ENCODE results near the gene DRD4. TPM values are rescaled to one million over a fixed set of nuclear protein-coding genes. Genes with fewer than 3 reads are reported as not detected.

Gene DRD4
- 0.34 and 0.44 TPM in 2 replicates for total RNA-seq

DNA sequence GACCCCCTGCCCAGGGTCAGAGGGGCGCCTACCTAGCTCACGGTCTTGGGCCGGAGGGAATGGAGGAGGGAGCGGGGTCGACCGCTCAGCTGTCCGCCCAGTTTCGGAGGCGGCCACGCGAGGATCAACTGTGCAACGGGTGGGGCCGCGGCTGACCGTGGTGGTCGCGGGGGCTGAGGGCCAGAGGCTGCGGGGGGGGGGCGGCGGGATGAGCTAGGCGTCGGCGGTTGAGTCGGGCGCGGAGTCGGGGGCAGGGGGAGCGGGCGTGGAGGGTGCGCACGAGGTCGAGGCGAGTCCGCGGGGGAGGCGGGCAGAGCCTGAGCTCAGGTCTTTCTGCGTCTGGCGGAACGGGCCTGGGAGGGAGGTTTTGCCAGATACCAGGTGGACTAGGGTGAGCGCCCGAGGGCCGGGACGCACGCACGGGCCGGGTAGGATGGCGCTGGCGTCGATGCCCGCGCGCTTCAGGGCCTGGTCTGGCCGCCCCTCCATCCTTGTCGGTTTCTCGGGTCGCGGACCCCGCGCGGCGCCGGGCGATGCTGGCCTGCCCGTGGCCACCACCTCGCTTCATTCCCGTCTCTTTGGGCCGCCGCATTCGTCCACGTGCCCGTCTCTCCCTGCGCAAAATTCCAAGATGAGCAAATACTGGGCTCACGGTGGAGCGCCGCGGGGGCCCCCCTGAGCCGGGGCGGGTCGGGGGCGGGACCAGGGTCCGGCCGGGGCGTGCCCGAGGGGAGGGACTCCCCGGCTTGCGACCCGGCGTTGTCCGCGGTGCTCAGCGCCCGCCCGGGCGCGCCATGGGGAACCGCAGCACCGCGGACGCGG is at the start of gene DRD4:
Gene DRD4 (plus strand): TSS at position 759 of the 822 bp plus-strand sequence. CDS start 36 bp downstream, at position 795.
- intact Hi-C loops (cut with micrococcal nuclease), result no loop called here

DNA sequence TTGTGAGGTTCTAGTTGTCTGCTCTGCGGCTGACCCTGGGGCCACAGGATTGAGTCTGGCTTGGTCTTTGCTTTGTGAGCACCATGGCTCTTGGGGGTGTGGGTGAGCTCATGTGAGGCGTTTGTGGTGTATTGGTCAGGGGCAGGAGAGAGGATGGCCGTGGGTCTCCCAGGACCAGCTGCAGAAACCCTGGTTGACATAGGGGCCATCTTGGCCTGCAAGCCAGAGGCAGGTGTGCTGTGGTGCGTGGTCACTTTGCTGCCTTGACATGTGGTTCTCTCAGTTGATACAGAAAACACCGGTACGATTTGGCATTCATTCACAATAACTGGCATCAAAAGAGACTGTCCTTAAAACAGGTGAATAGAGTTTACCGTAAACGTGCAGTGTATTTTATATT is 49.5 kb upstream of the DRD4 start:
- intact Hi-C loops (cut with micrococcal nuclease), result no loop called here

DNA sequence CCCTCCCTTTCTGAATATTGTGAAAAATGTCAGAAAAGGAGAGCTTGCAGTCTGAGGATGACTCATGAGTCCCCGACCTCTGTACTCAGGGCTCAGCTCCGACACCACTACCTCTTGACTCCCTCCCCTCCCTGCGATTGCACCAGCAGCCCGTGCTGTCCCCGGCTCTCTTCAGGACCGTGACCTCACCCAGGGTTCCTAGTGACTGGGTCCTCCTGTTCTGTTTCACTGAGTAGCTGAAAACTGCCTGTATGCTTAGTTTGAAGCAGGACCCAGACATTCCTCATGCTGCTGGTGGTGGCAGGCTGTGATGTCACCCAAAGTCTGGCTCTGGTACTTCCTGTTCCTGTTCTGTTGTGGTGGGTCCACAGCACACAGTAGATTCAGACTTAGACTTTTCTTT is 49.1 kb upstream of the DRD4 start:
- intact Hi-C loops (cut with micrococcal nuclease), result loop anchor here (1.0 to 2.0 kb wide), 3 partner anchors 12 to 28 kb away; partner anchors contain the start of genes LMNTD2, PHRF1 and RASSF7

DNA sequence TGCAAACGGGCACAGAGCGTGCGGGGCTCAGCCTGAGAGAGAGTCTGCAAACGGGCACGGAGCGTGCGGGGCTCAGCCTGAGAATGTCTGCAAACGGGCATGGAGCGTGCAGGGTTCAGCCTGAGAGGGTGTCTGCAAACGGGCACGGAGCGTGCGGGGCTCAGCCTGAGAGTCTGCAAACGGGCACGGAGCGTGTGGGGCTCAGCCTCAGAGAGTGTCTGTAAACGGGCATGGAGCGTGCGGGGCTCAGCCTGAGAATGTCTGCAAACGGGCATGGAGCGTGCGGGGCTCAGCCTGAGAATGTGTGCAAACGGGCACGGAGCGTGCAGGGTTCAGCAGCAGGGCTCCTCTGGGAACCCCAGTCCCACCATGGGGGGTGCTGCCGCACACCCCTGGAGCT is 47.3 kb upstream of the DRD4 start:
- intact Hi-C loops (cut with micrococcal nuclease), result loop anchor here (2.0 kb wide), 1 partner anchor 29 kb away; the partner anchor contains the start of genes LMNTD2 and RASSF7

DNA sequence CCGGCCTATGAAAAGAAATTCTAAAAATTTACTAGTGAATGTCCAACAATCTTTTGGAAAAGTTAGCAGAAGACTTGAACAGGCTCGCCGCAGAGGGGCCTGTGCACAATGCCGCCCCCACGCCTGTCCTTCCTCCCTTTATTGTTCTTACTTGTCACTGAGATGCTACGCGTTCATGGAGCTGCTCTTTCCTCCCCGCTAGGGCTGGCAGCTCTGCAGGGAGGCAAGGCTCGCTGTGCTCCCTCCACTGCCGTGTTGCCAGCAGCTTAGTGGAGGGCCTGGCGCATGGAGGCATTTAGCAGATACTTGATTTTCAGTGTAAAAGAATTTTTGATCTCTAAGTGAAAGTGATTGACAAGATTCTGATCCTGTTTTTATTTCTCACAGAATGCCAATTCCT is 46.1 kb upstream of the DRD4 start:
- intact Hi-C loops (cut with micrococcal nuclease), result no loop called here

DNA sequence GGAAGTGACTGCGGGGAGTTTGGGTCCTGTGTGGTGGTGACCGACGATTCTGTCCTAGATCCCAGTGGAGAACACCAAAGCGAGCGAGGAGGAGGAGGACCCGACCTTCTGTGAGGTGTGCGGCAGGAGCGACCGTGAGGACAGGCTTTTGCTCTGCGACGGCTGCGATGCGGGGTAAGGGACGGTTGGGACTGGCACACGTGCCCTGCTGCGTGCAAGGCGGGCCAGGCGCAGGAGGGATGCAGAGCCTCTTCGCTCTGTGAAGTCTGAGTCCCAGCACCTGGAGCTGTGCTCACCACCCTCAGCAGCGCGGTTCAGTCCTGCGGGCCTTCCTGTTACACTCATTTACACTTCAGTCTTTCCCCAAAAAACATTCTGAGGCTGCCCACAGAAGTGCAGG is 44.6 kb upstream of the DRD4 start:
- intact Hi-C loops (cut with micrococcal nuclease), result no loop called here

DNA sequence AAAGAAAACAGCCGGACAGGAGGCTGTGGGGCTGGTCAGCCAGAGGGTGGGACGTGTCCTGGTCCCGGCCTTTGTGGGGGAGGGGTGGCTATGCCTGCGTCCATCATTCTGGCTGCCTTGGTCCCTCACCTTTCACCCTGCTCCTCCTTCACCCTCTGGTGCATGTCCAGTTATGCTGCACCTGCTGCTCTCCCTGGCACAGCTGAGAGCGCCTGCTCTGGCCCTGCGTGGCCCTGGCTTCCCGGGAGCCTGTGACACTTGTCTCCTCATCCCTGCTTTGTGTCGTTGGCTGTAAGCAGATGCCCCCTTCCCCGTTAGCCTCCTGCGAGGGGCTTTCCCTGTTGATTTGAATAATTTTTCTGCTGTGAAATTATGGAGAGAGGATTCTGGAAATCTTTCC is 44.2 kb upstream of the DRD4 start:
- intact Hi-C loops (cut with micrococcal nuclease), result no loop called here

DNA sequence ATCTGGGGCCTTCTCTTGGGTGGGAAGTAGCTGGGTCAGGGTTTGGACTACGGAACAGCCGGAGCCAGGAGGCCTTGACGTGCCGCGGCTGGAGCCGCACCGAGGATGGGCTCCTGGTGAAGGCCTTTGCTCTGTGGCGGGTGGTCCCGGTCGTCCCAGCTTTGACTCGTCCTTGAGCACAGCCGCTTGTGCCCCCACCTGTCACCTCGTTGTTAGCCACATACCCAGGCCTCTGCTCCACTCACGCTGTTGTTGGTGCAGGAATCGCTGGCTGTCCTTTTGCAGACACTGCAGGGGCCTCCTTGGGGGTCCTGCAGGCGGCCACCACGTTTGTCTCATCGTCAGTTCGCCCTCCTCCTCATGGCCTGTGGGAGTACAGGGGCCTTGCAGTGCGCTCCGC is 43.7 kb upstream of the DRD4 start:
- intact Hi-C loops (cut with micrococcal nuclease), result no loop called here

DNA sequence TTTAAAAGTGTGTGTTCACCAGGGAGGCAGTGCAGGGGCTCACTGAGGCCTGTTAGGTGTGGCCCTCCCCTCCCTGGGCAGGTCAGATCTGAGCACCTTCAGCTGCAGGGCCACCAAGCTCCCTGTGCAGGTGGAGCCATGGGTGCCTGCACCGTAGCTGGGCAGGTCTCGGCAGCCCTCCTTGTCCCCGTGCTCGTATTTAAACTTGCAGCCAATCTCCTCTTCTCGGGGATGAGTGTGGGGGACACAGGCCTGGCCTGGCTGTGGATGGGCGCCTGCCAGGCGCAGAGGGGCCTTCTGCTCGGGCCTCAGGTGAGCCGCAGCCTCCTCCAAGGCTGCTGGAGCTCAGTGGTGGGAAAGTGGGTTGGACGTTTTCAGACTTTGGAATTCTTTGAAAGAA is 41.7 kb upstream of the DRD4 start:
- intact Hi-C loops (cut with micrococcal nuclease), result no loop called here

DNA sequence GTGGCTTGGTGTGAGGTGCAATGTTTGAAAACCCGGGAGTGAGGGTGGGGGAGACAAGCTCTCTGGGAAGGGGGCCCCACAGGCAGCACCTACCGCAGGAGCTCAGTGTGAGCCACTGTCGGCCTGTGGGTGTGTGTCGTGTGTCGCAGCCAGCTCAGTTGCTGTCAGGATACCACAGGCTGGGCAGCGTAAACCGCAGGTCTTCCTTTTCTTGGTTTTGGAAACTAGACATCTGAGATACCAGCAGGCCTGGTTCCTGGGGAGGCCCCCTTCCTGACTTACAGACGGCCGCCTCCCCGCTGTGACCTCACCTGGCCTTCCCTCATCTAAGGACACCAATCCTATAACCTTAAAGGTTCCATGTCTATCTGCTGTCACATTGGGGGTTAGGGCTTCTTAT is 40.7 kb upstream of the DRD4 start:
- intact Hi-C loops (cut with micrococcal nuclease), result no loop called here

DNA sequence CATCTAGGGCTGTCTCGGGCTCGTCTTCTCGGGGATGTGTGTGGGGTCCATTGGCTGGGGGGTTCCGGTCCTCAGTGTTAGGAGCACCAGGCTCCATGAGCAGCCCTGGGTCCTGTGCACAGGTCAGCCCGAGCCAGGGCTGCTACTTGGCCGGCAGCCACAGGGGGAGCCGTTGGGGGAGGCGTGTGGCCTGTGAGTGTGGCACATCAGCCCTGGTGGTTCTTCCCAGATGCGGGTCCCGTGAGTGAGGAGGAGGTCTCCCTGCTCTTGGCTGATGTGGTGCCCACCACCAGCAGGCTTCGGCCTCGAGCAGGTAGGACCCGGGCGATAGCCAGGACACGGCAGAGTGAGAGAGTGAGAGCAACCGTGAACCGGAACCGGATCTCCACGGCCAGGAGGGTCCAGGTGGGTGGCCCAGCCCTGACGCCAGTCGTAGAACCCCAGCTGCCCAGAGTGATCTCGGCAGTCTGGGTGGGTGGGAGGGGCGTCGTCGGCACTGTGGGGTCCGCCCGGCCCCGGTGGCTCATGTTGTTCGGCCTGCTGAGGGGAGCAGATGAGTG is 39.8 kb upstream of the DRD4 start:
- intact Hi-C loops (cut with micrococcal nuclease), result no loop called here

DNA sequence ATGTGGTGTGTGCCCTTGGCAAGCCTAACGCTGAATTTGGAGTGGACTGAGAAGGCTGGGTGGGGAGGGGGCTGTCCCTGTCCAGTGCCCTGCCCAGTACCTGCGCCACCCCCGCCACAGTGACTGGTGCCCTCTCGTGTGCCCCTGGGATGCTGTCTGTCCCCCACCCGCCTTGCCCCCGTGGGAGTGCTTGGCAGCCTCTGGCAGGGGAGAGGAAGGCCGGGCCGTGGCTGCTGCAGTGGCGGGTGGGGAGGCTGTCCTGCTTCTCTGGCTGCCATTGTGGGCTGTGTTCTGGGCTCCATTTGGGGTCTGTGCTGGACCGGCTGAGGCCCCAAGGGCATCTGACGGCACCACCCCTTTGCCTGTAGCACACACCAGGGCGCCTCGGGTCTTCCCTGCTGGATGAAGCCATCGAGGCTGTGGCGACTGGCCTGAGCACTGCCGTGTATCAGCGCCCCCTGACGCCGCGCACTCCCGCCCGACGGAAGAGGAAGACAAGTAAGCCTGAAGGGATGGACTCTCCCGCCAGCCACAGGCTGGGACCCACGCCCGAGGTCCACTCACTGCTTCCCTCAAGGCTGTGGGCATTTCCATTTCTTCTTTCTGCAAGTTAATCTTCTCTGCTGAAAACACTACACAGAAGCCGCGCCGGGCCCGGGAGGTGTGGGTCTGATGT is 38.9 kb upstream of the DRD4 start:
- intact Hi-C loops (cut with micrococcal nuclease), result no loop called here

DNA sequence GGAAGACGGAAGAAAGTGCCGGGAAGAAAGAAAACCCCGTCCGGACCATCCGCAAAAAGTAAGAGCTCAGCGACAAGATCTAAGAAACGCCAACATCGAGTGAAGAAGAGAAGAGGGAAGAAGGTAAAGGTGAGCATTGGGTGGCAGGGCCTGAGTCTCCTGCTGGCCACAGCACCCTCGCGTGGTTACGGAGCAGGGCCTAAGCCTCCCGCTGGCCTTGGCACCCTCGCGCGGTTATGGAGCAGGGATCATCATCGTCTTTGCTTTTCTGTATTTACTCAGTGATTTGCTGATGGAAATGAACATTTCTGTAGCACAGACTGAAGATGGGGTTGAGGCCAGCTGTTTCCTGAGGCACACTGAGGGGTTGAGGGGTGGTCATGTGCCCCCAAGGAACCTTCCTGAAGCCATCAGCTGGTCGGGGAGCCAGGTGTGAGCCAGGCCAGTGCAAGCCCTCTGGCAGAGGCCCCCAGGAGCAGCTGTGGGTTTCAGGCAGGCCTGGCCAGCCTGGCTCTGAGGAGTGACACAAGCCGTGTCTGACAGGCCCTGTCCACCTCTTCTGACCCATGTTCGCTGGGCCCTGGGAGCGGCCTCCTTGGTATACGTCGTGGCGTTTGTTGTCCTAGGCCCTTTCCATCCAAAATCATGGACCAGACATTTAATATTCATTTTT is 35.4 kb upstream of the DRD4 start:
- intact Hi-C loops (cut with micrococcal nuclease), result no loop called here

DNA sequence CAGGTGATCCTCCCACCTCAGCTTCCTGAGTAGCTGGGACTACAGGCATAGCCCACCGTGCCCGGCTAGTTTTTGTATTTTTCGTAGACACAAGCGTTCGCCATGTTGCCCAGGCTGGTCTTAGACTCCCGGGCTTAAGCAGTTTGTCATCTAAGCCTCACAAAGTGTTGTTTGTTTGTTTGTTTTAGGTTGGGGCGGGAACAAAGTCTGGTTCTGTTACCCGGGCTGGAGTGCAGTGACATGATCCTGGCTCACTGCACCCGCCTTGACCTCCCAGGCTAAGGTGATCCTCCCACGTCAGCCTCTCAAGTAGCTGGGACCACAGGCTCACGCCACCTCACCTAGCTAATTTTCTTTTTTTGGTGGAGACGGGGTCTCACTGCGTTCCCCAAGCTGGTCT is 33.9 kb upstream of the DRD4 start:
- intact Hi-C loops (cut with micrococcal nuclease), result no loop called here

DNA sequence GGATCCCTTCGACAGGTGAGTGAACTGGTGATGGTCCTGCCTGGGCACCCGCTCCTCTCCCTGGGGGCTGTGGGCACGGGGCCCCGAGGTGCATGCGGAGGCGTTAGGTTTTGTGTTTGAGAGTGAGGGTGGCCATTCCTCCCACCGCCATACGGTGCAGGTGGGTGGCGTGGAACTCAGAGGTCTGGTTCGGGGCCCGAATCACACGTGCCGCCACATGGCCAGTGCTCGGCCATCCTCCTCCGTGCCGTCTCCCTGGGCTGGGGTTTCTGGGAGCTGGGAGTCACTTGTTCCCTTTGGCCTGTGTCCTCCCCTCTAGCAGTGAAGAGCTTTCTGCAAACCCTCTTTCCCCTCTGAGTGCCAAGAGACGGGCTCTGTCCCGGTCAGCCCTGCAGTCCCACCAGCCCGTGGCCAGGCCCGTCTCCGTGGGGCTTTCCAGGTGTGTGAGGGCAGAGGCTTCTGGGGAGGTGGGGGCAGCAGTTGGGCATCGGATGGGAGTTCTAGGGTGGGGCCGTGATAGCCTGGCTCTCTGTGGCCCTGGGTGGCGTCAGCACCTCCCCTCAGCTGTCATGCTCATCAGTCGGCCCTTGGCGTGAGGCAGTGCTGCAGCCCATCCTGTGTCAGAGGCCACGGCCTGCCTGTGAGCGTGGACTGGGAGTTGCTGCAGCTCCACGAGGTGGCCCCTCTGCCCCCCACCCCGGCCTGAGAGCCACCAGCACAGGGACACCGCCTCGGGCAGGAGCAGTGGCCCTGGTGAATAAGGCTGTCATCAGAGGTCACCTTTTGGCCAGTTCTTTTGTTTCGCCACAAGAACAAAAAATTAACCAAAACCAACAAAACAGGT is 31.6 kb upstream of the DRD4 start:
- intact Hi-C loops (cut with micrococcal nuclease), result no loop called here

DNA sequence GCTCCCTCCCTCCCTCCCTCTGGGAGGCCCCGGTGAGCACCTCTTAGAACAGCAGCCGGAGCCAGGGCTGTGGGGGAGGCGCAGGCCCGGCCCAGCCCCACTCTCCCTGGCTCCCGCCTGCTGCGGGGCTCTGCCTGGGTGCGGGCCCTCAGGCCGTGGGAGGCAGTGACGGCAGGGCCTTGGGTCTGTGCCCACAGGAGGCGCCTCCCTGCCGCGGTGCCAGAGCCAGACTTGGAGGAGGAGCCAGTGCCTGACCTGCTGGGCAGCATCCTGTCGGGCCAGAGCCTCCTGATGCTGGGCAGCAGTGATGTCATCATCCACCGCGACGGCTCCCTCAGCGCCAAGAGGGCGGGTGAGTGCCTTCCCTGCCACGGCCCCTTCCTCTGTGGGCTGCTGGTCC is 30.8 kb upstream of the DRD4 start:
- intact Hi-C loops (cut with micrococcal nuclease), result no loop called here

DNA sequence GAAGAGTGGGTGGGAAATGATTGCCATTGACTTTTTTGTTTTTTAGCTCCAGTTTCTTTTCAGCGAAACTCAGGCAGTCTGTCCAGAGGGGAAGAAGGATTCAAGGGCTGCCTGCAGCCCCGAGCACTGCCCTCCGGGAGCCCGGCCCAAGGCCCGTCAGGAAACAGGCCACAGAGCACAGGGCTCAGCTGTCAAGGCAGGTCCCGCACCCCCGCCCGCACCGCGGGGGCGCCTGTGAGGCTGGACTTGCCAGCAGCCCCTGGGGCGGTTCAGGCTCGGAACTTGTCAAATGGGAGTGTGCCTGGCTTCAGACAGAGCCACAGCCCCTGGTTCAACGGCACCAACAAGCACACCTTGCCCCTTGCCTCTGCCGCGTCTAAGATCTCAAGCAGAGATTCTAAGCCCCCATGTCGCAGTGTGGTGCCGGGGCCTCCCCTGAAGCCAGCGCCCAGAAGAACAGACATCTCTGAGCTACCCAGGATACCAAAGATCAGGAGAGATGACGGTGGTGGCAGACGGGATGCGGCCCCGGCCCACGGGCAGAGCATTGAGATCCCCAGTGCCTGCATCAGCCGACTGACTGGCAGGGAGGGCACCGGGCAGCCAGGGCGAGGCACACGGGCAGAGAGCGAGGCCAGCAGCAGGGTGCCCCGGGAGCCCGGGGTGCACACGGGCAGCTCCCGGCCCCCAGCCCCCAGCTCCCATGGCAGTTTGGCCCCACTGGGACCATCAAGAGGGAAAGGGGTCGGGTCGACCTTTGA is 29.9 kb upstream of the DRD4 start:
- intact Hi-C loops (cut with micrococcal nuclease), result no loop called here

DNA sequence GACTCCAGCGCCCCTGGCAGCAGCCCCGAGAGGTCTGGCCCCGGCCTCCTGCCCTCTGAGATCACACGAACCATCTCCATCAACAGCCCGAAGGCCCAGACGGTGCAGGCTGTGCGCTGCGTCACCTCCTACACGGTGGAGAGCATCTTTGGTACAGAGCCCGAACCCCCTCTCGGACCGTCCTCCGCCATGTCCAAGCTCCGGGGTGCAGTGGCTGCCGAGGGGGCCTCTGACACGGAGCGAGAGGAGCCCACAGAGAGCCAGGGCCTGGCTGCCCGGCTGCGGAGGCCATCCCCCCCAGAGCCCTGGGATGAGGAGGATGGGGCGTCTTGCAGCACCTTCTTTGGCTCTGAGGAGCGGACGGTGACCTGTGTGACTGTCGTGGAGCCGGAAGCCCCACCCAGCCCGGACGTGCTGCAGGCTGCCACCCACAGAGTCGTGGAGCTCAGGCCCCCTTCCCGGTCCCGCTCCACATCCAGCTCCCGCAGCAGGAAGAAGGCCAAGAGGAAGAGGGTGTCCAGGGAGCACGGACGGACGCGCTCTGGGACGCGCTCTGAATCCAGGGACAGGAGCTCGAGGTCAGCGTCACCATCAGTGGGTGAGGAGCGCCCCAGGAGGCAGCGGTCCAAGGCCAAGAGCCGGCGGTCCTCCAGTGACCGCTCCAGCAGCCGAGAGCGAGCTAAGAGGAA is 29.0 kb upstream of the DRD4 start:
- intact Hi-C loops (cut with micrococcal nuclease), result no loop called here

DNA sequence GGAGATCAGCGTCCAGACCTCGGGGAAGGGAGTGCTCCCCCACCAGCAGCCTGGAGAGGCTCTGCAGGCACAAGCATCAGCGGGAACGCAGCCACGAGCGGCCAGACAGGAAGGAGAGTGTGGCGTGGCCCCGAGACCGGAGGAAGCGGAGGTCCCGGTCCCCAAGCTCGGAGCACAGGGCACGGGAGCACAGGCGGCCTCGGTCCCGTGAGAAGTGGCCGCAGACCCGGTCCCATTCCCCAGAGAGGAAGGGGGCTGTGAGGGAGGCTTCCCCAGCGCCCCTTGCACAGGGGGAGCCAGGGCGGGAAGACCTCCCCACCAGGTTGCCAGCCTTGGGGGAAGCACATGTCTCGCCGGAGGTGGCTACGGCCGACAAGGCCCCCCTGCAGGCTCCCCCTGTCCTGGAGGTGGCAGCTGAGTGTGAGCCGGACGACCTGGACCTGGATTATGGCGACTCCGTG is 28.2 kb upstream of the DRD4 start:
- intact Hi-C loops (cut with micrococcal nuclease), result no loop called here

Data from T-helper 1 cell treated with Interleukin-12 subunit alpha and Interleukin-12 subunit beta and Interleukin-4 antibody, amounts not matched to agents 30 ng/mL and 1 ng/mL, for 36 hours (primary cell).